ENCODE measurements around the gene CD99L2.
"Not testable (repeated sequence)": the region's sequence is repeated elsewhere in the genome, so short reads cannot be mapped to it uniquely, and the experiment has no call there.

CD99L2 gene

GRCh38 chrX:150887906-150888465 is 10.5 kb downstream of the CD99L2 start:
- Histone ChIP-seq H3K9me2 (ENCODE audit: low read depth, low read length) (no peaks in the 10 kb centered on the region), H3K9me3 (ENCODE audit: low read length) (no peaks in the 10 kb centered on the region), H3K27me3 (ENCODE audit: insufficient read depth, low read length) (no peaks in the 10 kb centered on the region), H3F3A (ENCODE audit: insufficient read depth, low read length) (no peaks in the 10 kb centered on the region), H3K4me2 (ENCODE audit: low read length) (no peak overlapping the region), H2AFZ (ENCODE audit: low read length) (no peak overlapping the region), H3K27ac (ENCODE audit: low read depth, low read length, poor library complexity, severe bottlenecking) (no peak overlapping the region), H3K36me3 (ENCODE audit: insufficient read depth, low read length) (no peaks in the 10 kb centered on the region), H4K20me1 (ENCODE audit: insufficient read depth, low read length) (no peaks in the 10 kb centered on the region), H3K9ac (ENCODE audit: low read length) (no peak overlapping the region), H3K79me2 (ENCODE audit: insufficient read depth, low read length) (no peaks in the 10 kb centered on the region), H3K4me3 (ENCODE audit: low read depth, low read length, poor library complexity, severe bottlenecking) (no peak overlapping the region), H3K4me1 (ENCODE audit: insufficient read depth, low read length, severe bottlenecking) (no peaks in the 10 kb centered on the region)
- no peak for TF ChIP-seq EZH2 (IDR thresholded peaks at IDR 0.05; ENCODE audit: borderline replicate concordance, low read length)
- TF ChIP-seq, protein P1, sequence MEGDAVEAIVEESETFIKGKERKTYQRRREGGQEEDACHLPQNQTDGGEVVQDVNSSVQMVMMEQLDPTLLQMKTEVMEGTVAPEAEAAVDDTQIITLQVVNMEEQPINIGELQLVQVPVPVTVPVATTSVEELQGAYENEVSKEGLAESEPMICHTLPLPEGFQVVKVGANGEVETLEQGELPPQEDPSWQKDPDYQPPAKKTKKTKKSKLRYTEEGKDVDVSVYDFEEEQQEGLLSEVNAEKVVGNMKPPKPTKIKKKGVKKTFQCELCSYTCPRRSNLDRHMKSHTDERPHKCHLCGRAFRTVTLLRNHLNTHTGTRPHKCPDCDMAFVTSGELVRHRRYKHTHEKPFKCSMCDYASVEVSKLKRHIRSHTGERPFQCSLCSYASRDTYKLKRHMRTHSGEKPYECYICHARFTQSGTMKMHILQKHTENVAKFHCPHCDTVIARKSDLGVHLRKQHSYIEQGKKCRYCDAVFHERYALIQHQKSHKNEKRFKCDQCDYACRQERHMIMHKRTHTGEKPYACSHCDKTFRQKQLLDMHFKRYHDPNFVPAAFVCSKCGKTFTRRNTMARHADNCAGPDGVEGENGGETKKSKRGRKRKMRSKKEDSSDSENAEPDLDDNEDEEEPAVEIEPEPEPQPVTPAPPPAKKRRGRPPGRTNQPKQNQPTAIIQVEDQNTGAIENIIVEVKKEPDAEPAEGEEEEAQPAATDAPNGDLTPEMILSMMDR (IDR thresholded peaks at IDR 0.05; ENCODE audit: low read length) = no peak

GRCh38 chrX:150887268-150887667 is 11.2 kb downstream of the CD99L2 start:
- not testable (repeated sequence) for H3K9ac ChIP-seq (ENCODE audit: low read length); H3K9me2 ChIP-seq (ENCODE audit: low read depth, low read length); H3K4me3 ChIP-seq (ENCODE audit: low read depth, low read length, poor library complexity, severe bottlenecking); H3K27ac ChIP-seq (ENCODE audit: low read depth, low read length, poor library complexity, severe bottlenecking); H4K20me1 ChIP-seq (ENCODE audit: insufficient read depth, low read length); H3K36me3 ChIP-seq (ENCODE audit: insufficient read depth, low read length); H3F3A ChIP-seq (ENCODE audit: insufficient read depth, low read length); H2AFZ ChIP-seq (ENCODE audit: low read length); H3K9me3 ChIP-seq (ENCODE audit: low read length); H3K27me3 ChIP-seq (ENCODE audit: insufficient read depth, low read length); H3K79me2 ChIP-seq (ENCODE audit: insufficient read depth, low read length); H3K4me2 ChIP-seq (ENCODE audit: low read length); H3K4me1 ChIP-seq (ENCODE audit: insufficient read depth, low read length, severe bottlenecking)

GRCh38 chrX:150886381-150886780 is 12.1 kb downstream of the CD99L2 start:
- no peak overlapping the region for H3K4me3 ChIP-seq (ENCODE audit: low read depth, low read length, poor library complexity, severe bottlenecking)
- no peaks in the 10 kb centered on the region for H3F3A ChIP-seq (ENCODE audit: insufficient read depth, low read length)
- no peaks in the 10 kb centered on the region for H3K9me3 ChIP-seq (ENCODE audit: low read length)
- no peak overlapping the region for H3K27ac ChIP-seq (ENCODE audit: low read depth, low read length, poor library complexity, severe bottlenecking)
- no peaks in the 10 kb centered on the region for H4K20me1 ChIP-seq (ENCODE audit: insufficient read depth, low read length)
- no peaks in the 10 kb centered on the region for H3K27me3 ChIP-seq (ENCODE audit: insufficient read depth, low read length)
- no peaks in the 10 kb centered on the region for H3K79me2 ChIP-seq (ENCODE audit: insufficient read depth, low read length)
- no peaks in the 10 kb centered on the region for H3K36me3 ChIP-seq (ENCODE audit: insufficient read depth, low read length)
- no peak overlapping the region for H3K9ac ChIP-seq (ENCODE audit: low read length)
- H3K4me2 ChIP-seq (ENCODE audit: low read length) = no peak overlapping the region
- H3K4me1 ChIP-seq (ENCODE audit: insufficient read depth, low read length, severe bottlenecking) = no peaks in the 10 kb centered on the region
- no peaks in the 10 kb centered on the region for H3K9me2 ChIP-seq (ENCODE audit: low read depth, low read length)
- no peak overlapping the region for H2AFZ ChIP-seq (ENCODE audit: low read length)
- TF ChIP-seq, protein P1 (IDR thresholded peaks at IDR 0.05; ENCODE audit: low read length) = no peak
- no peak for TF ChIP-seq EZH2 (IDR thresholded peaks at IDR 0.05; ENCODE audit: borderline replicate concordance, low read length)

DNA sequence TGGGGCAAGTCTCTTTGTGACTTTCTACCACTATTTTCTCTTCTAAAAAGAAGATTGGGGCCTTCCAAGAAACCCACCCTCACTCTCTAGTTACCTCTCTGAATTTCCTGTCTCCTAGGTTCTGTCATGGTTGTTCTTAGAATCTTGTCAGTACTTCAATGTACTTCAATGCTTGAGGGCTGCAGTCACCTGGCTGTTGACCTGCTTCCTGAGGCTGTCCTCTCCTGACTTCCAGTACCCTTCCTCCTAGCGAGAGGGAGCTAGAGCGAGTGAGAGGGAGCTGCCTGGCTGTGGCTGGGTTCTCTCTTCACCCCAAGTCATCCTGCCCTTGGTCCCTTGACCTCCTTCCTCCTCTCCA is 17.7 kb downstream of the CD99L2 start:
- H3K9ac ChIP-seq (ENCODE audit: low read length) = no peak overlapping the region
- H3K27ac ChIP-seq (ENCODE audit: low read depth, low read length, poor library complexity, severe bottlenecking) = no peak overlapping the region

More for the DNA sequence above, 17.7 kb downstream of the CD99L2 start:
- Histone ChIP-seq H3K4me1 (ENCODE audit: insufficient read depth, low read length, severe bottlenecking) (no peaks in the 10 kb centered on the region), H3F3A (ENCODE audit: insufficient read depth, low read length) (no peaks in the 10 kb centered on the region), H4K20me1 (ENCODE audit: insufficient read depth, low read length) (no peaks in the 10 kb centered on the region), H3K4me3 (ENCODE audit: low read depth, low read length, poor library complexity, severe bottlenecking) (no peak overlapping the region), H2AFZ (ENCODE audit: low read length) (no peak overlapping the region), H3K9me2 (ENCODE audit: low read depth, low read length) (no peaks in the 10 kb centered on the region), H3K27me3 (ENCODE audit: insufficient read depth, low read length) (no peaks in the 10 kb centered on the region), H3K4me2 (ENCODE audit: low read length) (no peak overlapping the region), H3K36me3 (ENCODE audit: insufficient read depth, low read length) (peaks cover 4% of the 10 kb centered on the region; the same call in 1 of the 2 replicates), H3K9me3 (ENCODE audit: low read length) (no peaks in the 10 kb centered on the region), H3K79me2 (ENCODE audit: insufficient read depth, low read length) (no peaks in the 10 kb centered on the region)
- no peak for TF ChIP-seq EZH2 (IDR thresholded peaks at IDR 0.05; ENCODE audit: borderline replicate concordance, low read length)
- TF ChIP-seq, protein P1 (IDR thresholded peaks at IDR 0.05; ENCODE audit: low read length) = no peak
